Tibial artery (tissue), 4 donors: ENCODE measurements around the gene KRTAP3-2.

ENCODE experiments used
- DNase-seq, 2 donors: peaks; one replicate each; pipeline ENCODE4 v3.0.0-alpha.2; 2019
- H3K27ac ChIP-seq, 2 donors: fragments of 200-600 bp; sonication (generic) in 1 of 2; 1 replicate in 1 of 2; 2 replicates in 1 of 2; pipeline ENCODE4 v1.5.1; 2018 to 2019; ENCODE audit warnings: mild to moderate bottlenecking in 1 of 2
- H3K27me3 ChIP-seq, 2 donors: fragments of 200-600 bp; sonication (generic) in 1 of 2; one replicate each; pipeline versions ENCODE4 v1.5.1 to v1.6.0; 2016 to 2019
- H3K36me3 ChIP-seq, 3 donors: fragments of 200-600 bp; sonication (generic) in 2 of 3; one replicate each; pipeline ENCODE4 v1.5.1; 2016 to 2019; ENCODE audit warnings: mild to moderate bottlenecking in 2 of 3
- H3K4me1 ChIP-seq, 4 donors: fragments of 200-600 bp; sonication (generic) in 2 of 4; 1 replicate in 3 of 4; 2 replicates in 1 of 4; pipeline ENCODE4 v1.5.1; 2016 to 2019
- H3K4me3 ChIP-seq, 2 donors: fragments of 200-600 bp; sonication (generic) in 1 of 2; 1 replicate in 1 of 2; 2 replicates in 1 of 2; pipeline ENCODE4 v1.5.1; 2018 to 2019; ENCODE audit warnings: mild to moderate bottlenecking in 2 of 2
- H3K9me3 ChIP-seq, 3 donors: fragments of 200-600 bp; sonication (generic) in 1 of 3; one replicate each; pipeline ENCODE4 v1.5.1; 2016 to 2019
- CTCF ChIP-seq, 2 experiments: fragments of 200-600 bp in 1 of 2; fragments of 450-650 bp in 1 of 2; IDR thresholded peaks; one replicate each; pipeline ENCODE4 v1.5.1; 2017 to 2019; ENCODE audit warnings: antibody characterized with exemption in 2 of 2, mild to moderate bottlenecking in 1 of 2, moderate library complexity in 1 of 2
- intact Hi-C: fragments of 100-400 bp; cut with DNase I; formaldehyde crosslinking; loops from one replicate; pipeline ENCODE4 v1.15.0; 2023; ENCODE audit warnings: low total_unique reads

KRTAP3-2 gene

GRCh38 chr17:40981115-40981514 lies 18.6 kb downstream of the KRTAP3-2 start:
- intact Hi-C loops, result no loop called here
- H3K9me3 ChIP-seq, result no peaks in the 10 kb centered on the region
- no peak overlapping the region for H3K4me3 ChIP-seq
- H3K36me3 ChIP-seq, result no peaks in the 10 kb centered on the region
- no peak for TF ChIP-seq CTCF (IDR thresholded peaks at IDR 0.05)
- H3K4me1 ChIP-seq, result peaks cover 0 to 7% (median 5%) of the 10 kb centered on the region in 4 donors
- peaks cover 0 to 8% of the 10 kb centered on the region in 2 donors for H3K27me3 ChIP-seq
- H3K27ac ChIP-seq, result no peak overlapping the region
- no peak for DNase-seq

GRCh38 chr17:40980596-40980995 lies 19.1 kb downstream of the KRTAP3-2 start:
- no peak for TF ChIP-seq CTCF (IDR thresholded peaks at IDR 0.05)
- no peaks in the 10 kb centered on the region for H3K36me3 ChIP-seq
- H3K9me3 ChIP-seq, result no peaks in the 10 kb centered on the region
- no peak overlapping the region for H3K4me3 ChIP-seq
- peaks cover 0 to 10% of the 10 kb centered on the region in 2 donors for H3K27me3 ChIP-seq
- DNase-seq, result no peak
- intact Hi-C loops, result no loop called here
- peaks cover 0 to 7% (median 5%) of the 10 kb centered on the region in 4 donors for H3K4me1 ChIP-seq
- no peak overlapping the region for H3K27ac ChIP-seq

- H3K4me1 ChIP-seq, result peaks cover 0 to 7% (median 5%) of the 10 kb centered on the region in 4 donors
- no peak for DNase-seq
- H3K9me3 ChIP-seq, result no peaks in the 10 kb centered on the region
- no peak overlapping the region for H3K27ac ChIP-seq
- intact Hi-C loops, result no loop called here
- no peak for TF ChIP-seq CTCF (IDR thresholded peaks at IDR 0.05)
- H3K27me3 ChIP-seq, result peaks cover 0 to 10% of the 10 kb centered on the region in 2 donors
- no peak overlapping the region for H3K4me3 ChIP-seq
- no peaks in the 10 kb centered on the region for H3K36me3 ChIP-seq
Measured at GRCh38 chr17:40980117-40980516, 19.6 kb downstream of the KRTAP3-2 start.

GRCh38 chr17:40978575-40979151 lies 21.0 kb downstream of the KRTAP3-2 start:
- H3K27ac ChIP-seq, result no peak overlapping the region
- no peak for TF ChIP-seq CTCF (IDR thresholded peaks at IDR 0.05)
- no peaks in the 10 kb centered on the region for H3K9me3 ChIP-seq
- no peak overlapping the region for H3K4me3 ChIP-seq
- peaks cover 0 to 10% of the 10 kb centered on the region in 2 donors for H3K27me3 ChIP-seq
- peaks cover 0 to 7% (median 5%) of the 10 kb centered on the region in 4 donors for H3K4me1 ChIP-seq
- DNase-seq, result no peak
- intact Hi-C loops, result no loop called here
- no peaks in the 10 kb centered on the region for H3K36me3 ChIP-seq

GRCh38 chr17:40975516-40975915 lies 24.2 kb downstream of the KRTAP3-2 start:
- peaks cover 0 to 2% (median 1%) of the 10 kb centered on the region in 4 donors for H3K4me1 ChIP-seq
- TF ChIP-seq CTCF (IDR thresholded peaks at IDR 0.05), result no peak
- H3K36me3 ChIP-seq, result no peaks in the 10 kb centered on the region
- no peak overlapping the region for H3K27ac ChIP-seq
- no peaks in the 10 kb centered on the region for H3K9me3 ChIP-seq
- H3K27me3 ChIP-seq, result peaks cover 0 to 10% of the 10 kb centered on the region in 2 donors
- DNase-seq, result no peak
- intact Hi-C loops, result no loop called here
- no peak overlapping the region for H3K4me3 ChIP-seq

- H3K27me3 ChIP-seq, result peaks cover 0 to 10% of the 10 kb centered on the region in 2 donors
- no peaks in the 10 kb centered on the region for H3K4me1 ChIP-seq
- no peak overlapping the region for H3K4me3 ChIP-seq
- no peaks in the 10 kb centered on the region for H3K36me3 ChIP-seq
- DNase-seq, result no peak
- no peaks in the 10 kb centered on the region for H3K9me3 ChIP-seq
- TF ChIP-seq CTCF (IDR thresholded peaks at IDR 0.05), result no peak
- intact Hi-C loops, result no loop called here
- no peak overlapping the region for H3K27ac ChIP-seq
Measured at GRCh38 chr17:40974366-40974765, 25.3 kb downstream of the KRTAP3-2 start.
